Loucy (cell line): ENCODE results near the gene NEK8.

ENCODE experiments used
- H2AFZ ChIP-seq: fragments of 200-600 bp; sonication (generic); 2 replicates; pipeline ENCODE4 v1.6.0; 2016; ENCODE audit warnings: antibody characterized with exemption, mild to moderate bottlenecking, low read length, moderate library complexity
- H3F3A ChIP-seq: fragments of 200-600 bp; 2 replicates; pipeline ENCODE4 v1.6.0; 2016; ENCODE audit warnings: antibody characterized with exemption, low read depth, mild to moderate bottlenecking
- H3K27me3 ChIP-seq: fragments of 200-600 bp; sonication (generic); 2 replicates; pipeline ENCODE4 v1.6.1; 2014; ENCODE audit warnings: low read length, mild to moderate bottlenecking; ENCODE audit not compliant: insufficient read depth, poor library complexity, severe bottlenecking
- H3K36me3 ChIP-seq: fragments of 200-600 bp; sonication (generic); 2 replicates; pipeline ENCODE4 v1.6.1; 2016; ENCODE audit warnings: low read length; ENCODE audit not compliant: insufficient read depth
- H3K4me1 ChIP-seq: fragments of 200-600 bp; sonication (generic); 2 replicates; pipeline ENCODE4 v1.5.1; 2014; ENCODE audit warnings: low read length, mild to moderate bottlenecking; ENCODE audit not compliant: insufficient read depth, poor library complexity, severe bottlenecking
- H3K4me2 ChIP-seq: fragments of 200-600 bp; sonication (generic); 2 replicates; pipeline ENCODE4 v1.6.0; 2014; ENCODE audit warnings: antibody characterized with exemption, low read length, low read depth, mild to moderate bottlenecking; ENCODE audit not compliant: poor library complexity, severe bottlenecking
- H3K4me3 ChIP-seq: fragments of 200-600 bp; sonication (generic); 2 replicates; pipeline ENCODE4 v1.5.1; 2014; ENCODE audit warnings: low read length, mild to moderate bottlenecking, mixed read lengths; ENCODE audit not compliant: poor library complexity, severe bottlenecking
- H3K79me2 ChIP-seq: fragments of 200-600 bp; sonication (generic); 2 replicates; pipeline ENCODE4 v1.6.1; 2014; ENCODE audit warnings: low read length; ENCODE audit not compliant: insufficient read depth
- H3K9ac ChIP-seq: fragments of 200-600 bp; sonication (generic); 2 replicates; pipeline ENCODE4 v1.6.0; 2014; ENCODE audit warnings: mild to moderate bottlenecking, low read depth, low read length, moderate library complexity; ENCODE audit not compliant: poor library complexity, severe bottlenecking
- H3K9me2 ChIP-seq: fragments of 200-600 bp; sonication (generic); replicated peaks from 2 replicates; pipeline ENCODE4 v1.6.1; 2016; ENCODE audit warnings: low read depth, low read length, mixed read lengths
- H3K9me3 ChIP-seq: fragments of 200-600 bp; sonication (generic); 2 replicates; pipeline ENCODE4 v1.6.1; 2014; ENCODE audit warnings: mild to moderate bottlenecking, antibody characterized with exemption, low read length, low read depth; ENCODE audit not compliant: insufficient read depth
- H4K20me1 ChIP-seq: fragments of 200-600 bp; sonication (generic); 2 replicates; pipeline ENCODE4 v1.6.0; 2014; ENCODE audit warnings: antibody characterized with exemption, low read length, mild to moderate bottlenecking; ENCODE audit not compliant: insufficient read depth, poor library complexity, severe bottlenecking
- EZH2phosphoT487 ChIP-seq: fragments of 200-600 bp; IDR thresholded peaks from 2 replicates; pipeline ENCODE4 v1.6.1; 2018; ENCODE audit warnings: antibody characterized with exemption, mild to moderate bottlenecking, moderate library complexity, borderline replicate concordance
- TF ChIP-seq, protein P1 (sequence below): fragments of 200-600 bp; sonication (generic); conservative IDR thresholded peaks from 2 replicates; pipeline ENCODE4 v1.5.1; 2014; ENCODE audit warnings: mild to moderate bottlenecking, antibody characterized with exemption, low read length

NEK8 gene

DNA sequence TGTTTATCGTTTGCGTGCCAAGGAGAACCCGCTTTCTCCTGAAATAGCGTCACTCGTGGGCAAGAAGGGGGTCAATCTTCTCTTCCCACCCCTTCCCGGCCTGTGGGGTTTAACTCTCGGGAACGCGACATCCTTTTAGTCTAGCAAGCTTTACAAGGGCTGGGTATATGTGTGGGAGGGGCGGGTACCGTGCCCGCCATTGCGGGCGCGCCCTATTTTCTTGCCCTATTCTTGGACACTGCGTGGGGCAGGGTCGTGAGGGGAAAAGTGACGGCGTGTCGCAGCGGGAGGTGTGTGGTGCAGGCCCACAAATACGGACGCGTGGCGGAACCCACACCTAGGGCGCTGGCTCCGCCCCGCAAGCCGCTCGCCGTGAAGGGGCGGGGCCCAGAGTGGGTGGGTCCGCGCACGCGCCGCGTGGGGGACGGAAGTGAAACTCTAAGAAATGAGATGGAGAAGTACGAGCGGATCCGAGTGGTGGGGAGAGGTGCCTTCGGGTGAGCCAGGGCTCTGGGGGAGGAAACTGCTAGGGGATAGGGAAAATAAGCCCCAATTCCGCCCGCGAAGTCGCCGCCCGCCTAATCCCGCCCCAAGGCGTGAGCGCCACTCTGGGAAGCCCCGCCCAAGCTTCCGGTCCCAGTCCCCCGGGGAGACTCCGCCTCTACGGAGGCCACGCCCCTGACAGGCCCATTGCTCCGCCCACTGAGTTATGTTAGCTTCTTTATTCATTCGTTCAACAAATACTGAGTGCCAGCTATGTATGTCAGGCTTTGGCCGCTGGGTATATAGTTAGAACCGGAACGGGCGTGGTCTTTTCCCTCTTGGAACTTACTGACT, at the start of gene NEK8:
NEK8 (plus strand) TSS at position 425 of the 837 bp plus-strand sequence; CDS start at position 451, 26 bp downstream.
- Histone ChIP-seq H3K27me3 (no peaks in the 10 kb centered on the region), H3K9ac (peak within 1 kb of the TSS; percentile 75), H3F3A (peaks cover 18% of the 10 kb centered on the region), H3K4me2 (peak within 1 kb of the TSS; percentile 100), H3K4me3 (peak within 1 kb of the TSS; percentile 91), H3K79me2 (peaks cover under 1% of the 10 kb centered on the region; the same call in 1 of the 2 replicates), H3K4me1 (peaks cover 11% of the 10 kb centered on the region), H3K36me3 (peaks cover 18% of the 10 kb centered on the region; the same call in 1 of the 2 replicates), H2AFZ (peak within 1 kb of the TSS; percentile 94), H3K9me3 (no peaks in the 10 kb centered on the region), H4K20me1 (peaks cover 12% of the 10 kb centered on the region), H3K9me2 (no peaks in the 10 kb centered on the region)
- TF ChIP-seq, protein P1, sequence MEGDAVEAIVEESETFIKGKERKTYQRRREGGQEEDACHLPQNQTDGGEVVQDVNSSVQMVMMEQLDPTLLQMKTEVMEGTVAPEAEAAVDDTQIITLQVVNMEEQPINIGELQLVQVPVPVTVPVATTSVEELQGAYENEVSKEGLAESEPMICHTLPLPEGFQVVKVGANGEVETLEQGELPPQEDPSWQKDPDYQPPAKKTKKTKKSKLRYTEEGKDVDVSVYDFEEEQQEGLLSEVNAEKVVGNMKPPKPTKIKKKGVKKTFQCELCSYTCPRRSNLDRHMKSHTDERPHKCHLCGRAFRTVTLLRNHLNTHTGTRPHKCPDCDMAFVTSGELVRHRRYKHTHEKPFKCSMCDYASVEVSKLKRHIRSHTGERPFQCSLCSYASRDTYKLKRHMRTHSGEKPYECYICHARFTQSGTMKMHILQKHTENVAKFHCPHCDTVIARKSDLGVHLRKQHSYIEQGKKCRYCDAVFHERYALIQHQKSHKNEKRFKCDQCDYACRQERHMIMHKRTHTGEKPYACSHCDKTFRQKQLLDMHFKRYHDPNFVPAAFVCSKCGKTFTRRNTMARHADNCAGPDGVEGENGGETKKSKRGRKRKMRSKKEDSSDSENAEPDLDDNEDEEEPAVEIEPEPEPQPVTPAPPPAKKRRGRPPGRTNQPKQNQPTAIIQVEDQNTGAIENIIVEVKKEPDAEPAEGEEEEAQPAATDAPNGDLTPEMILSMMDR = no peak
- no peak for TF ChIP-seq EZH2phosphoT487

DNA sequence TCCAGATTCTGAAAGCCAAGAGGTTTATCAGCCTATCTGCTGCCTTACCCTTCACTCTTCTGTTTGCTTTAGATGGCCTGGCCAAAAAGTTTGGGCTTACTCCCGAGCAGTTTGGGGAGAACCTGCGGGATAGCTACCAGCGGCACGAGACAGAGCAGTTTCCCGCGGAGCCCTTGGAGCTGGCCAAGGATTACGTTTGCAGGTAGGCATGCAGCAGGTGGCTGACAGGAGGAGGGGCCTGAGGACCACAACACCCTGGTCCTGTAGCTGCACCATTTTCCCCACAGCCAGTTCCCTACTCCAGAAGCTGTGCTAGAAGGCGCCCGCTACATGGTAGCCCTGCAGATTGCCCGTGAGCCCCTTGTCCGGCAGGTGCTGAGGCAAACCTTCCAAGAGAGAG, 45.9 kb upstream of the NEK8 start:
- H3K79me2 ChIP-seq = no peaks in the 10 kb centered on the region
- no peak for TF ChIP-seq EZH2phosphoT487
- TF ChIP-seq, protein P1 = no peak
- no peaks in the 10 kb centered on the region for H3K9me2 ChIP-seq
- no peaks in the 10 kb centered on the region for H3K4me1 ChIP-seq
- no peak overlapping the region for H3K4me3 ChIP-seq
- no peak overlapping the region for H2AFZ ChIP-seq
- no peaks in the 10 kb centered on the region for H3K9me3 ChIP-seq
- H3K9ac ChIP-seq = no peak overlapping the region
- no peaks in the 10 kb centered on the region for H3F3A ChIP-seq
- no peak overlapping the region for H3K4me2 ChIP-seq
- no peaks in the 10 kb centered on the region for H3K27me3 ChIP-seq
- peaks cover 84% of the 10 kb centered on the region; the same call in 1 of the 2 replicates for H3K36me3 ChIP-seq
- no peaks in the 10 kb centered on the region for H4K20me1 ChIP-seq

DNA sequence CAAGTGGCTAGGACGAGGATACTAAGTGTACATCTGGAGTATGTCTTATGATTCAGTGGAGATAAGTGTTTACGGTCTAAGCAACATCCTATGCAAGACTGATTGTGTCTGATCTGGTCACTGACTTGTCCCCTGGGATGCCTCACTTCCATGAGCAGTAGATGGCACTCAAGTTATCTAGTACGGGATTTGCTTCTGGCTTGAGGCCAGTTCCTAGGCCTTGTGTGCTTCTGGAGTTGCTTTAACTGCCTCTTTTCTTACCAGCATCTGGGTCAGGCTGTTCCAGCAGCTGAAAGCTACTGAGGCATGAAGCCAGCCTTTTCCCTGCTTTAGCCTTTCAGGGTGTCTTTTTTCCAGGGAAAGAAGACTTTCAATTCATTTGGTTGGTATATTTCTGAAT, 43.6 kb upstream of the NEK8 start:
- Histone ChIP-seq H3K4me2 (no peak overlapping the region), H3K9me2 (no peaks in the 10 kb centered on the region), H4K20me1 (no peaks in the 10 kb centered on the region), H3K36me3 (peaks cover 89% of the 10 kb centered on the region), H3K9me3 (no peaks in the 10 kb centered on the region), H3F3A (no peaks in the 10 kb centered on the region), H3K27me3 (no peaks in the 10 kb centered on the region), H2AFZ (no peak overlapping the region), H3K4me1 (no peaks in the 10 kb centered on the region), H3K9ac (no peak overlapping the region), H3K4me3 (no peak overlapping the region), H3K79me2 (no peaks in the 10 kb centered on the region)
- no peak for TF ChIP-seq EZH2phosphoT487
- TF ChIP-seq, protein P1 = no peak
